CD4-positive, alpha-beta T cell treated with Interleukin-4 for 4 hours (primary cell): ENCODE measurements around the gene PLAAT1.

Experiments used
- DNase-seq: peaks from one replicate; pipeline ENCODE4 v3.0.0-alpha.2; 2020

PLAAT1 gene

GRCh38 chr3:193253986-193254660, 13.1 kb downstream of the PLAAT1 start:
- DNase-seq, result no peak

- no peak for DNase-seq
Measured at GRCh38 chr3:193261970-193262369, 20.9 kb downstream of the PLAAT1 start.

GRCh38 chr3:193262707-193263106, 21.7 kb downstream of the PLAAT1 start:
- DNase-seq, result no peak

- no peak for DNase-seq
Measured at GRCh38 chr3:193269343-193270028, 28.5 kb downstream of the PLAAT1 start.

- no peak for DNase-seq
Measured at GRCh38 chr3:193270451-193270850, 29.4 kb downstream of the PLAAT1 start.

GRCh38 chr3:193271101-193271840, 30.2 kb downstream of the PLAAT1 start:
- DNase-seq, result no peak

- DNase-seq, result no peak
Measured at GRCh38 chr3:193292386-193292785, 51.4 kb downstream of the PLAAT1 start.

- DNase-seq, result no peak
Measured at GRCh38 chr3:193295985-193296384, 55.0 kb downstream of the PLAAT1 start.

GRCh38 chr3:193297421-193297820, 56.4 kb downstream of the PLAAT1 start:
- no peak for DNase-seq

GRCh38 chr3:193301433-193301832, 60.4 kb downstream of the PLAAT1 start:
- DNase-seq, result no peak

- no peak for DNase-seq
Measured at GRCh38 chr3:193305356-193305755, 64.3 kb downstream of the PLAAT1 start.

- DNase-seq, result no peak
Measured at GRCh38 chr3:193310914-193311723, 70.1 kb downstream of the PLAAT1 start.

GRCh38 chr3:193313061-193313958, 72.3 kb downstream of the PLAAT1 start:
- DNase-seq, result no peak

GRCh38 chr3:193314161-193314560, 73.1 kb downstream of the PLAAT1 start:
- DNase-seq, result no peak

- no peak for DNase-seq
Measured at GRCh38 chr3:193317682-193318300, 76.8 kb downstream of the PLAAT1 start.
